Measurements from ENCODE around the gene CAVIN3.

The CAVIN3 gene

GRCh38 chr11:6354651-6355485, 34.6 kb upstream of the CAVIN3 start:
- no peak for TF ChIP-seq CTCF (IDR thresholded peaks at IDR 0.05)

DNA sequence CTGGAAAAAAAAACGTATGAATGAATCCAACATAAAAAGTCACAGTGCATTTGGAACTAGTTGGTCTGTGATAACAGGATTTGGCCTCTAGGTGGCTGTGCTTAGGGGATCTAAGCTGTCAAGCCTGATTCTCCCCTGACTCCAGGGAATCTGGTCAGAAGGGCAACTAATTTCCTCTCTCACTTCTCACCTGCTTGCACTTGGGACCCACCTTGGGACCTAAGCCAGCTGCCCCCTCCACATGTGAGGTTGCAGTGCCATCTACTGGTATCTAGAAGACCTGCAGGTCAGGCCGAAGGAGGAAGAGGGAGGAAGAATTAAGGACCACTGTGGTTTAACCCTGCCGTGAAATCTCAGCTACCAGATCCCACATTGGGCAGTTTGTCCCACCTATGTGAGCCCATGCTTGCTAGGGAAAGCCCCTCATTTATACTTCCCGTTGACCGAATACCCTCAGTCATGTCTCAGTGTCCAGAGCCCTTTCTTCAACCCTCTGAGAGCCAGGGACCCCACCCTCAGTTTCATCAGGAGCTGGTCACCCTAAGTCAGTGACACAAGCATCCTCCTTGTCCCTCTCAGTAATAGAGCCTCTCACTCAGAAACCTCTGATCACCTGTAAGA, 33.2 kb upstream of the CAVIN3 start:
- peak; percentile 97 for TF ChIP-seq CTCF (IDR thresholded peaks at IDR 0.05)

GRCh38 chr11:6351782-6352382, 31.6 kb upstream of the CAVIN3 start:
- TF ChIP-seq CTCF (IDR thresholded peaks at IDR 0.05) = no peak

DNA sequence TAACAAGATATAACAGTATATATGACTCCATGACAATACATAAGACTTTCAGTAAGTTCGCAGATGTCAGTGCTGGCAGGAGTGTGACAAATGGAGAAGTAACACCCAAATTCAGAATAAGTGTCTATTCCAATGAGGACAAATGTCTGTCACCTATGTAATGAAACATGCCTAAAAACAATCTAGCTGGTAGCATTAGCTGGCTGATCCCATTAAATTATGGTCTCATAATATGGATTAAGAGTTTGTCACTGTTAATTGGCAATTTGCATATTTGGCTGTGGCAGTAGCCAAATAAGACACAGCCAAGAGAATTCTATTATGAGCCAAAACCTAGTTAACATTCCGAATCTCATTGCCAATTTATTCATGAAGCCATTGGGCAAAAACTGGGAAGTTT, 30.2 kb upstream of the CAVIN3 start:
- TF ChIP-seq CTCF (IDR thresholded peaks at IDR 0.05) = no peak

DNA sequence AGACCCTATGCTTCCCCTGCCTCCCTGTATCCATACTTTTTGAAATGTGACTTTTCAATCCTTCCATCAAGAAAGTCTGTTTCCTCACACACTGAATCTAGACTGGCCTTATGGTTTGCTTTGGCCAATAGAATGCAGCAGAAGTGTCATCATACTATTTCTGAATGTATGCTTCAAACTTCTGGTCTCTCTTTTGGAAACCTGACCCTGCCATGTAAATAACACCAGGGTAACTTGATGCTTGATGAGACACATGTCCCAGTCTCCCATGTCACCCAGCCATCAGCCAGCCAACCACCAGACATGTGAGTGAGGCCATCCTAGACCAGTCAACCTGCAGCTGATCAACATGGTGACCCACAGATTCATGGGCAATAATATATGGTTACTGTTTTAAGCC, 29.7 kb upstream of the CAVIN3 start:
- TF ChIP-seq CTCF (IDR thresholded peaks at IDR 0.05) = no peak

- no peak for TF ChIP-seq CTCF (IDR thresholded peaks at IDR 0.05)
Measured at GRCh38 chr11:6345366-6345765, 25.1 kb upstream of the CAVIN3 start.

- no peak for TF ChIP-seq CTCF (IDR thresholded peaks at IDR 0.05)
Measured at GRCh38 chr11:6336293-6336692, 16.0 kb upstream of the CAVIN3 start.

All from LNCAP (cell line).